K562 (cell line): ENCODE results near the gene CDKN2D. TPM values are rescaled to one million over a fixed set of nuclear protein-coding genes. Genes with fewer than 3 reads are reported as not detected.

Experiments used
- AFF1 ChIP-seq, 2 experiments: fragments of 450-650 bp; IDR thresholded peaks; 2 replicates each; pipeline ENCODE4 v1.6.1; 2018; ENCODE audit warnings: mild to moderate bottlenecking in 2 of 2, low read depth in 1 of 2; ENCODE audit not compliant: partially characterized antibody in 2 of 2
- CBFA2T3 ChIP-seq: fragments of 450-650 bp; IDR thresholded peaks from 2 replicates; pipeline ENCODE4 v1.6.1; 2017
- CBX8 ChIP-seq: fragments of 200-600 bp; sonication (generic); IDR thresholded peaks from 2 replicates; pipeline ENCODE4 v1.6.1; 2012; ENCODE audit warnings: borderline replicate concordance, mixed run types, low read depth, mild to moderate bottlenecking, moderate library complexity, mixed read lengths, low read length, control low read depth, inconsistent platforms; ENCODE audit not compliant: poor library complexity, severe bottlenecking; ENCODE audit errors: extremely low read depth
- ELF1 ChIP-seq: fragments of 200-800 bp; sonication (Bioruptor generic); IDR thresholded peaks from 2 replicates; pipeline ENCODE4 v1.6.1; 2016; ENCODE audit warnings: missing genetic modification characterization, missing compliant biosample characterization
- ESRRA ChIP-seq: fragments of 450-650 bp; IDR thresholded peaks from 2 replicates; pipeline ENCODE4 v1.6.1; 2014; ENCODE audit warnings: low read depth, mild to moderate bottlenecking, moderate library complexity, borderline replicate concordance
- FOXM1 ChIP-seq, 2 experiments: fragments of 450-650 bp in 1 of 2; sonication (generic) in 1 of 2; formaldehyde crosslinking in 1 of 2; IDR thresholded peaks; 2 replicates each; pipeline versions ENCODE4 v1.6.1 to v1.9.0; 2017 to 2022; ENCODE audit warnings: low read depth in 2 of 2, mild to moderate bottlenecking in 2 of 2, missing genetic modification reagents in 1 of 2, moderate library complexity in 1 of 2
- HDAC1 ChIP-seq, 2 experiments: fragments of 450-650 bp; IDR thresholded peaks; 2 replicates each; pipeline ENCODE4 v1.6.1; 2016 to 2017; ENCODE audit warnings: inconsistent platforms in 1 of 2, mild to moderate bottlenecking in 1 of 2, moderate library complexity in 1 of 2
- HOXB6 ChIP-seq: fragments of 250-450 bp; sonication (Bioruptor Pico); IDR thresholded peaks from 2 replicates; pipeline ENCODE4 v1.5.1; 2022; ENCODE audit warnings: mild to moderate bottlenecking, borderline replicate concordance
- MBD2 ChIP-seq: sonication (generic); IDR thresholded peaks from 2 replicates; pipeline ENCODE4 v1.6.1; 2016; ENCODE audit warnings: low read depth, borderline replicate concordance
- NCOR1 ChIP-seq: fragments of 450-650 bp; IDR thresholded peaks from 2 replicates; pipeline ENCODE4 v1.6.1; 2016; ENCODE audit warnings: mild to moderate bottlenecking, moderate library complexity
- NFE2 ChIP-seq: IDR thresholded peaks from 2 replicates; pipeline ENCODE4 v1.6.1; 2014; ENCODE audit warnings: antibody characterized with exemption, low read depth
- NONO ChIP-seq, 2 experiments: fragments of 200-400 bp in 1 of 2; fragments of 450-650 bp in 1 of 2; formaldehyde crosslinking in 1 of 2; IDR thresholded peaks; 2 replicates each; pipeline ENCODE4 v1.6.1; 2017; ENCODE audit warnings: low read depth in 2 of 2, mild to moderate bottlenecking in 2 of 2, moderate library complexity in 2 of 2, low read length in 1 of 2
- NUFIP1 ChIP-seq: fragments of 450-650 bp; IDR thresholded peaks from 2 replicates; pipeline ENCODE4 v1.6.1; 2018; ENCODE audit not compliant: partially characterized antibody
- PBX2 ChIP-seq, 2 experiments: IDR thresholded peaks in 1 of 2; conservative IDR thresholded peaks in 1 of 2; 2 replicates each; pipeline ENCODE4 v1.6.1; 2016; ENCODE audit warnings: low read depth in 2 of 2, mild to moderate bottlenecking in 1 of 2, missing compliant biosample characterization in 1 of 2, missing genetic modification characterization in 1 of 2, moderate library complexity in 1 of 2
- POLR2AphosphoS2 ChIP-seq: IDR thresholded peaks from 2 replicates; pipeline ENCODE4 v1.6.1; 2012; ENCODE audit warnings: low read length, improper control_type of control experiment
- RBFOX2 ChIP-seq: fragments of 200-400 bp; formaldehyde crosslinking; IDR thresholded peaks from 2 replicates; pipeline ENCODE4 v1.6.1; 2017; ENCODE audit warnings: low read depth, mild to moderate bottlenecking, low read length, moderate library complexity
- ZNF197 ChIP-seq: fragments of 200-800 bp; sonication (Bioruptor generic); IDR thresholded peaks from 2 replicates; pipeline ENCODE4 v1.6.1; 2016; ENCODE audit warnings: low read depth, missing genetic modification characterization, missing compliant biosample characterization
- polyA plus RNA-seq, 8 experiments: library from polyadenylated mRNA; depleted of rRNA in 4 of 8; stranded (reverse) in 5 of 8; unstranded in 3 of 8; fragments of >200 nt; fragmentation: Nextera tagmentation in 2 of 8; fragmentation: Illumina TruSeq in 1 of 8; extraction: Ambion mirVana in 2 of 8; extraction: Trizol in 1 of 8; gene quantifications; 2 replicates each; pipeline versions ENCODE4 v1.2.1 to v1.2.3, GENCODE V29; 2011 to 2014; ENCODE audit warnings: inconsistent platforms in 1 of 8, missing spikeins in 1 of 8
- total RNA-seq, 7 experiments: library from RNA; depleted of rRNA in 6 of 7; stranded (reverse); fragments of >200 nt in 6 of 7; fragmentation: Illumina TruSeq in 2 of 7; extraction: Trizol in 2 of 7; gene quantifications; 2 replicates each; pipeline versions ENCODE4 v1.2.1 to v1.2.3, GENCODE V29; 2011 to 2021; ENCODE audit warnings: low replicate concordance in 1 of 7
- TF ChIP-seq, protein P1 (sequence below): sonication (generic); formaldehyde crosslinking; IDR thresholded peaks from 2 replicates; pipeline ENCODE4 v1.8.1; 2023; ENCODE audit warnings: mild to moderate bottlenecking, missing genetic modification reagents, moderate library complexity

The CDKN2D gene
- total and polyA plus RNA-seq, 9 of the 15 experiments (the other 6 are each of a cell fraction or from before 2014, with no cell fraction given): 0.41 to 8.2 (median 3.7) TPM

- TF ChIP-seq HOXB6 (no peak), HDAC1 (IDR thresholded peaks at IDR 0.05) (peak in 1 of 2 experiments; percentile 98; a peak in 3 of 4 replicates), POLR2AphosphoS2 (no peak), MBD2 (peak; percentile 82), ELF1 (tag) (peak; percentile 27; the same call in 1 of the 2 replicates), FOXM1 (IDR thresholded peaks at IDR 0.05; ENCODE audit: low read depth) (peak; percentile 99), FOXM1 (CRISPR knock-in tag; IDR thresholded peaks at IDR 0.05; ENCODE audit: low read depth) (peak; percentile 99), NCOR1 (0 out of 2 replicates have a peak, but pooled peaks have one; percentile 30), NUFIP1 (no peak), CBX8 (no peak), RBFOX2 (peak; percentile 90), AFF1 (IDR thresholded peaks at IDR 0.05; ENCODE audit: low read depth in 1 of 2, partially characterized antibody in 2 of 2) (peak in 1 of 2 experiments; percentile 62), CBFA2T3 (no peak), NONO (IDR thresholded peaks at IDR 0.05; ENCODE audit: low read depth in 2 of 2, low read length in 1 of 2) (peak; percentile 39 to 52; a peak in 3 of 4 replicates), NFE2 (no peak), ZNF197 (CRISPR knock-in tag) (no peak), ESRRA (peak; percentile 88), PBX2 (CRISPR knock-in tag; IDR thresholded peaks at IDR 0.05; ENCODE audit: low read depth) (no peak), PBX2 (tag; conservative IDR thresholded peaks at IDR 0.05; ENCODE audit: low read depth) (no peak)
- TF ChIP-seq, protein P1, sequence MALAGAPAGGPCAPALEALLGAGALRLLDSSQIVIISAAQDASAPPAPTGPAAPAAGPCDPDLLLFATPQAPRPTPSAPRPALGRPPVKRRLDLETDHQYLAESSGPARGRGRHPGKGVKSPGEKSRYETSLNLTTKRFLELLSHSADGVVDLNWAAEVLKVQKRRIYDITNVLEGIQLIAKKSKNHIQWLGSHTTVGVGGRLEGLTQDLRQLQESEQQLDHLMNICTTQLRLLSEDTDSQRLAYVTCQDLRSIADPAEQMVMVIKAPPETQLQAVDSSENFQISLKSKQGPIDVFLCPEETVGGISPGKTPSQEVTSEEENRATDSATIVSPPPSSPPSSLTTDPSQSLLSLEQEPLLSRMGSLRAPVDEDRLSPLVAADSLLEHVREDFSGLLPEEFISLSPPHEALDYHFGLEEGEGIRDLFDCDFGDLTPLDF (CRISPR knock-in tag): peak; percentile 100
Measured at GRCh38 chr19:10568826-10569651, at the start of gene CDKN2D (continued).
